AG09319 (cell line): ENCODE results near the gene CA9.

ENCODE experiments used
- DNase-seq: peaks from one replicate; pipeline ENCODE4 v3.0.0-alpha.2; 2010; ENCODE audit warnings: low read depth; ENCODE audit errors: extremely low read depth
- CTCF ChIP-seq: IDR thresholded peaks from 2 replicates; pipeline ENCODE4 v1.5.1; 2011; ENCODE audit warnings: low read depth, mild to moderate bottlenecking, inconsistent platforms, low read length, moderate library complexity

CA9 gene

GRCh38 chr9:35657546-35658136, 16.1 kb upstream of the CA9 start, which contains the start of gene RMRP:
Gene RMRP, minus strand, starts transcription at chr9:35658019.
- no peak for TF ChIP-seq CTCF

GRCh38 chr9:35658137-35658967, 15.4 kb upstream of the CA9 start, which contains the start of gene CCDC107:
Gene CCDC107, plus strand, starts transcription at chr9:35658292. Its CDS starts 88 bp downstream, at chr9:35658380.
- peak; percentile 73 for DNase-seq
- peak; percentile 44 for TF ChIP-seq CTCF

More at GRCh38 chr9:35657546-35658136, 16.1 kb upstream of the CA9 start, which contains the start of gene RMRP:
- peak; percentile 100 for DNase-seq

GRCh38 chr9:35658968-35659220, 14.8 kb upstream of the CA9 start:
- no peak for TF ChIP-seq CTCF
- DNase-seq, result no peak

GRCh38 chr9:35659340-35659739, 14.4 kb upstream of the CA9 start:
- DNase-seq, result no peak
- TF ChIP-seq CTCF, result no peak

- peak; percentile 65 for TF ChIP-seq CTCF
- no peak for DNase-seq
These were observed 12.7 kb upstream of the CA9 start for GRCh38 chr9:35660966-35661415.

GRCh38 chr9:35661756-35662350, 11.9 kb upstream of the CA9 start:
- TF ChIP-seq CTCF, result no peak
- DNase-seq, result no peak

GRCh38 chr9:35662437-35662836, 11.3 kb upstream of the CA9 start:
- DNase-seq, result no peak
- no peak for TF ChIP-seq CTCF
